ENCODE measurements around the gene NHS.

The NHS gene

DNA sequence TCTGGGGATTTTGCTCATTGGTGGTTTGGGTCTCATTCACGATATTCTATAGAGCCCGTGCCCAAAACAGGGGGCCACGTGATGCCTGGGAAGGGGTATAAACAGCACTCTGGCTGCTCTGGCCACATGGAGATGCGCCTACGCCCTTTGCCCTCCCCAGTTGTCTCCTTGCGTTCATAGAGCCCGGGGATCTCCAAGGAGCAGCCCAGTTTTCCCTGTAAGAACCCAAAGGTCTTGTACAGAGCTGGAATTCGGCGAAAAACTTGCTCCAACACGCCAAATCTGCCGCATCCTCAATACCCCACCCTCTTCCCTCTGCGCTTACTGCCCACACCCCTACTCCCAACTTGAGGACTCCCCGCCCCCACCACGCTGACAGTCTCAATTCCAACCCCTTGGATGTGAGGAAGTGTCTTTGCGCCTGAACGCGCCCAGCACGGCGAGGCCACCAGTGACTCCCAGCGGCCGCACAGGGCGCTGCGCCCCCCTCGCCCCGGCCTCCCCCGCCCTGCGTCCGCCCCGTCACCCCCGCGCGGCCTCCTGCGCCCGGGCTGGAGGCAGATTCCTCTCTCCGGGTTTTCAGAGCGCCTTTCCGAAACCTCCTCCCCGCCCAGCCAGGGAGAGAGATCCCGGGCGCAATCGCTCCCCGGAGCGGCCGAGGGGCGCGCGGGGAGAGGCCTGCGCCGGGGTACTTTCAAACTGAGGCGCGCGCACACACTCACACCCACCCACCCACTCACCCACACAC, at the start of gene NHS:
TSS of gene NHS (plus strand) at position 582 of the 748 bp plus-strand sequence. CDS start 558 bp downstream, outside the sequence.
- DNase-seq (ENCODE audit: low read depth in 2 of 2) = no peak

GRCh38 chrX:17328837-17329236, 46.2 kb upstream of the NHS start:
- DNase-seq (ENCODE audit: low read depth in 2 of 2) = no peak

- no peak for DNase-seq (ENCODE audit: low read depth in 2 of 2)
These were observed 38.6 kb upstream of the NHS start for GRCh38 chrX:17336377-17336776.

- no peak for DNase-seq (ENCODE audit: low read depth in 2 of 2)
These were observed 19.0 kb upstream of the NHS start for GRCh38 chrX:17355976-17356375.

GRCh38 chrX:17359500-17359899, 15.5 kb upstream of the NHS start:
- no peak for DNase-seq (ENCODE audit: low read depth in 2 of 2)

DNA sequence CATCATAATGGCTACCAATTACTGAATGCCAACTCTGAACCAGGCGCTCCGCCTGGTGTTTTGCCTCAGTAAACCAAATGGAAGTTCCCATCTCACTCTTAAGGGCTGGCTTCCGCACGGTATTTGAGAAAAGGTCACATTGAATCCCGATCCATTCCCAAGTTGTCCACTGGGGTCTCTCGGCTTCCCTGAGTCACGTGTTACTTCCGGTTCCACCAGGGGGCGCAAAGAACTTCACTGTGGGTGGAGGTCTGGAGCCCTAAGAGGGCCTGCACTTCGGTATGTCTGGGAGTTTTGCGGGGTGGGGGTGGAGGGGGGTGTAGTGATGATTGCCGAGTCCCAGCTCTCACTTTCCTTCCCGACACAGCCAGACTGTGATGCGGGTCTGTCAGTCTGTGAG, 13.4 kb upstream of the NHS start:
- no peak for DNase-seq (ENCODE audit: low read depth in 2 of 2)

GRCh38 chrX:17368002-17368401, 7.0 kb upstream of the NHS start:
- no peak for DNase-seq (ENCODE audit: low read depth in 2 of 2)

GRCh38 chrX:17369309-17369708, 5.7 kb upstream of the NHS start:
- no peak for DNase-seq (ENCODE audit: low read depth in 2 of 2)

DNA sequence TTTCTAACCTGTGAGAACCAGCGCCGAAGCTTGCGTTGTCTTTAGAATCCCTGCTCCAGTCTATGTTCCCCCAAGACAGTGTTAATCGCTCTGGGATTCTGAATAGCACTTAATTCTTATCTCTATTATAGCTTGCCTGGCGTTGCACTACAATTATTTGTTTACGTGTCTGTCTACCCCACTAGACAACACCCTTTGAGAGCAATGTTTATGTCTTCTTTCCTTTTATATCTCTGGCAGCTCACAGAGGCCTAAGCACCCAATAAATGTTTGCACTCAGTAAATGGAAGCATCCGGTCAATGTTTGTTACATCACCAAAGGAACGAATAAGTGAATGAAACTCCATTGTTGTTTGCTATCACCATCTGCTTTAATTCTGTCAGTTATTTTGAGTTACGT, 4.8 kb upstream of the NHS start:
- no peak for DNase-seq (ENCODE audit: low read depth in 2 of 2)

DNA sequence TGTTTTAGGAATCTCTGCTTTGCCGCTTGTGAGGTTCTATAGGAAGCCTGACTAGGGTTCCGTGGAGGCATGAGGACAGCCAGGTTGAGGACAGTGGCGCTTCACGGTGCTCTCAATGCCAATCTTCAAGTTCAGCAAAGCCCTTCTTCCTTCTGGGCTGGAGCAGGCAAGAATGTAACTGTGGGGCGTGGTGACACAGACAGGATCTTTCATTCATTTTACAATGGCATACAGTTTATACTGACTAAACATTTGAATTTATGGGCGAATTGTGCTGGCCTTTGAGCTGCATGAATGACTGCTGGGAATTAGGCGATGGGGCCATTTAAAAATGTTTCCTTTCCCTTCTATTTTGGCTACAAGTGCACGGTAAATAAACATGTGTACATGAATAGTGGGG, 2.9 kb upstream of the NHS start:
- DNase-seq (ENCODE audit: low read depth in 2 of 2) = no peak

DNA sequence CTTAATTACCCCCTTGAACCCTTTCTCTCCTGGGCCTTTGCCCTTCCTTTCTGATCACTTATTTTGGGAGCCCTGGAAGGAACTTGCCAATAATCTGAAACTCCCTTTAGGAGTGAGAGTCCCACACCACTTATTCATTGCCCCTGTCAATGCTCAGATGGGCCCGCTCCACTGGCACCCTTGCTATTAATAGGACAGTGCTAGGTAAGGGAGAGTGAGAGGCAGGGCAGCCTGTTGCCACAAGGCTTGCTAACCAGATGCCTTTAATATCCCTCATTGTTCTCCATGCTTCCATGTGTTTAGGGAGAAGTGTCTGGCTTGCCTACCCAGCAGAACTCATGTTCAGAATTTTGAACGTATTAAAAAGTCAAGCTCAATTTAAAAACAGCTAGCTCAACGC, 1.7 kb upstream of the NHS start:
- DNase-seq (ENCODE audit: low read depth in 2 of 2) = no peak

DNA sequence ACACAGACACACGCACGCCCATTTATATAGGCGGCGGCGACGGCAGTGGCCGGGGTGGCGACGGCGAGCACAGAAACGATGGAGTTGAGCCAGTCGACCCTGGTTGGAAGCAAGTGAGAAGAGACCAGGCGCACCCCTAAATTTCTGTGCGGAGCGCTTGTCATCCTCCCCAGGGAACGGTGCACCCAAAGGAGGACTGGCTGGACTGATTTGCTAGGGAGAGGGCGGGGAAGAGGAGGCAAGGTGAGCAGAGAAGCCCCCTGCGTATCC, 302 bp downstream of the NHS start:
- no peak for DNase-seq (ENCODE audit: low read depth in 2 of 2)

DNA sequence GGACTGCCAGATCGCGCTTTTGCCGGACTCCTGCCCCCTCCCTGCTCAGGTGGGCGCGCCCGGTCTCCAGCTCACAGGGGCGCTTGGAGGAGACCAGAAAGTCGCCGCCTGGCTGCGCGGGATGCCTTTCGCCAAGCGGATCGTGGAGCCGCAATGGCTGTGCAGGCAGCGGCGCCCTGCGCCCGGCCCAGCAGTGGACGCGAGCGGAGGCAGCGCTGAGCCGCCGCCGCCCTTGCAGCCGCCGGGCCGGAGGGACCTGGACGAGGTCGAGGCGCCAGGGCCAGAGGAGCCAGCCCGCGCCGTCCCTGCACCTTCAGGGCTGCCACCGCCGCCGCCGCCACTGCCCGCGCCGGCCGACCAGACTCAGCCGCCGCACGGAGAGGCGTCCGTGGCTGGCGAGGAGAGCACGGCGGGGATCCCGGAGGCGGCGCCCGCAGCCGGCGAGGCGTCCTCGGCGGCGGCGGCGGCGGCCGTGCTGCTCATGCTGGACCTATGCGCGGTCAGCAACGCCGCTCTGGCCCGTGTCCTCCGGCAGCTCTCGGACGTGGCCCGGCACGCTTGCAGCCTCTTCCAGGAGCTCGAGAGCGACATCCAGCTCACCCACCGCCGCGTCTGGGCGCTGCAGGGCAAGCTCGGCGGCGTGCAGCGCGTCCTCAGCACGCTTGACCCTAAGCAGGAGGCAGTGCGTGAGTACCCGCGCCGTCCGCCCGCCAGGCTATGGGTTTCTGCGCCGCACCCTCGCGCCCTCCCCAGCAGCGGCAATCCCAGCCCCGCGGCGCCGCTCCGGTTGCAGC, 834 bp downstream of the NHS start:
- no peak for DNase-seq (ENCODE audit: low read depth in 2 of 2)

DNA sequence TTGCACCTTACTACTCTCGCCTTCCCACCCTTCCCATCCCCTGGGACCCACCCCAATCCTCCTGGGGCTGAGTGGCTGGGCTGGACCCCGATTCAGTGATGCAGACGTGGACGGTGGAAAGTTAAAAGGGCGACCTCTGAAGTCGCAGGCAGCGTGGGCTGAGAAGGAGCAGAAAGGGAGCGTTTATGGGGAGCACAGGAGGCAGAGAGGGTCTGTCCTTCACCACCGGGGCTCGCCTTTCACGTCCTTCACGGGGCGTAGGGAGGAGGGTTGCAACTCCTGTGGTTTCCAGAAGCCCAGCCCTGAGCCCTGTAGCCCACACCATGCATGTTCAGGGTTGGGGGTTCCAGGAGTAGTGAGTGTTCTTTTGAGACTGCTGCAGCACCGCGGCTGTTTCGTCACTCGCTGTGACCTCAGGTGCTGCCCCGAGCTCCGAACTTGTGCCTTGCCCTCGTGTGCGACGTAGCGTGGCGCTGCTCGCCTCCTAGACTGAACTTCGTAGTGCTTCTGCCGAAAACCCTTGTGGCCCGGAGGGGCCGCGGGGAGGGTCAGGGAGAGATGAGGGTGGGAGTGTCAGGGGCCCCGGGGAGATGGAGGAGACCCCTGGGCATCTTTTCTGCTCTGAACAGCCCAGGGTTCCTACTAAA, 1.6 kb downstream of the NHS start:
- no peak for DNase-seq (ENCODE audit: low read depth in 2 of 2)

GRCh38 chrX:17377091-17377717, 2.2 kb downstream of the NHS start:
- DNase-seq (ENCODE audit: low read depth in 2 of 2) = peak in 1 of 2 donors; percentile 17

- DNase-seq (ENCODE audit: low read depth in 2 of 2) = peak in 1 of 2 donors; percentile 30
These were observed 2.8 kb downstream of the NHS start for GRCh38 chrX:17377795-17378194.

DNA sequence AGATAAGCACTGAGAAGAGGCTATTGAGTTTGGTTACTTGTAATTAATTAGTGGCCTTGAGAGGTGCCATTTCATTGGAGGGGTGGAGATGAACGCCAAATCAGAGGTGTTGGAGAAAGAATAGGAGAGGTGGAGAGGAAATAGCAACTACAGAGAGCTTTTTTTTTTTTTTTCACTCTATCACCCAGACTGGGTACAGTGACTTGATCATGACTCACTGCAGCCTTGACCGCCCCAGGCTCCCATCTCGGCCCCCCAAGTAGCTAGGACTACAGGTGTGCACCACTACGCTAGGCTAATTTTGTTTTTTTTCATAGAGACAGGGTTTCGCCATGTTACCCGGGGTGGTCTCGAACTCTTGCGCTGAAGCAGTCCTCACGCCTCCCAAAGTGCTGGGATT, 5.2 kb downstream of the NHS start:
- DNase-seq (ENCODE audit: low read depth in 2 of 2) = no peak

- no peak for DNase-seq (ENCODE audit: low read depth in 2 of 2)
These were observed 15.4 kb downstream of the NHS start for GRCh38 chrX:17390419-17390850.

- DNase-seq (ENCODE audit: low read depth in 2 of 2) = no peak
These were observed 20.2 kb downstream of the NHS start for GRCh38 chrX:17395154-17395553.

DNA sequence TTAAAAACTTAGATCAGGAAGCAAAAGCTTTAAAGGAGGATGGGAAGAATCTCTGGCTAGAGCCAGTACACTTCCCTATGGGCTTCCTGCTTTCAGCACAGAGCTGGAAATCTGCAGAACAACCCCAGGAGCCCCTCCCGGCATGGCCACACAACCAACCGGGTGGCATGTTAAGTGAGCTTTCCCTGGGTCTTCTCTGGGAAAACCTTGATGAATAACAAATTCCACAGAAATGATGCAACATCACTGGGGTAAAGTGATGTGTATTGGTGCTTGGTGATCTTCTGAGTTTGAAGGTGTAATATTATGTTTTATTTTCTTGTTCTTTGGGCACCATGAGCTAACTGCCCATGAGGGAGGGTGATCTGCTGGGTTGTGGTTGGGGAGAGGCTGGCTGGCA, 22.1 kb downstream of the NHS start:
- DNase-seq (ENCODE audit: low read depth in 2 of 2) = no peak

DNA sequence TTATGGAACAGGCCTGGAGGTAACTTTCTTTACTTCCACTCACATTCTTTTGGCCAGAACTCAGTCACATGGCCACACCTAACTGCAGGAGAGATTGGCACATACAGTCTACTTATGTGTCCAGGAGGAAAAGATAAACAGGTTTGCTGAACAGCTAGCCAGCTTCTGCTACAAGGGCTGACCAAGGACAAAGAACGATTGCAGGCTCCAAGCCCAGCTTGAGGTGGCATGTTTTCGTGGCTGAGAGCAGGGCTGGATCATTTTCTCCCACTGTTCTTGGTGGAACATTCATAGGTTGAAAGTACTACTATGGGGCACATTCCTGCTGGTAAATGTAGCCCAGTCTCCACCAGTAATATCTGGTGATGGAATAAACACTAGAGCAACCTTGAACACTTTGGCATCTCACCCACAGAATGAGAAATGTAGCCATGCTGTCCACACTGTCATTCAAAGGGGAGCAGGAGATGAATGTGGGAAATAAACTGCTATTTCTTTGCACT, 28.2 kb downstream of the NHS start:
- no peak for DNase-seq (ENCODE audit: low read depth in 2 of 2)

DNA sequence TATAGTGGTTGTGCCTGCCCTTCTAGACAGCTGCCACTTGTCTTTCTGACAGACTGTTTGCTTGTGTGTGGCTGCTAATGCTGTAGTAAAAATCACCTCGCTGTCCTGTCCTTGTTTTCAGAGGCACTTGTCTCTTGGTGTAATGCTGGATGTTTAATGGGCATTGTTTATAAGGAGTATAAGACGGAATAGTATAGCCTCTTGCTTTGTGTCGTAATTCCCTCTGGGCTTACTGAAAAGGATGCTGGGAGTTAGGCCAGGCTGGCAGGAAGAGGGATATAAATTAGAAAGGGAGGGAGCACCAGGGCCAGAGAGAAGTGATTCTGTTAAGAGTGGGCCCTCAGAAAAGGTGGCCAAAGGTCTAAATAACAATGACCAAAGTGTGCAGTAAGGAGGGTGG, 29.0 kb downstream of the NHS start:
- DNase-seq (ENCODE audit: low read depth in 2 of 2) = no peak

All from stimulated activated CD4-positive, alpha-beta T cell treated with anti-CD3 and anti-CD28 coated beads, Interleukin-15, amount 100 ng/mL, for 48 hours (primary cell).